Amygdala (tissue), 56 donors: Measurements from ENCODE around the gene KIRREL3.
A peak's percentile ranks its signal among the peaks of the same experiment; 100 is the strongest.

Experiments
- DNase-seq, 56 donors: peaks; one replicate each; lab custom pipeline; 2025; lab: John Stamatoyannopoulos, UW

Gene KIRREL3

GRCh38 chr11:126440792-126441514 lies 559.6 kb downstream of the KIRREL3 start:
- DNase-seq, result peak in 54 of 56 donors; percentile 9 to 85 (median 60)

GRCh38 chr11:126440276-126440675 lies 560.3 kb downstream of the KIRREL3 start:
- no peak for DNase-seq

- no peak for DNase-seq
These were observed 561.9 kb downstream of the KIRREL3 start for GRCh38 chr11:126438691-126439090.

- no peak for DNase-seq
These were observed 562.3 kb downstream of the KIRREL3 start for GRCh38 chr11:126438272-126438671.

GRCh38 chr11:126437731-126438130 lies 562.8 kb downstream of the KIRREL3 start:
- no peak for DNase-seq

GRCh38 chr11:126436209-126436755 lies 564.3 kb downstream of the KIRREL3 start:
- DNase-seq, result no peak

GRCh38 chr11:126434950-126435335 lies 565.6 kb downstream of the KIRREL3 start:
- DNase-seq, result no peak

GRCh38 chr11:126433989-126434949 lies 566.3 kb downstream of the KIRREL3 start:
- DNase-seq, result no peak

GRCh38 chr11:126433244-126433846 lies 567.2 kb downstream of the KIRREL3 start:
- DNase-seq, result no peak

- no peak for DNase-seq
These were observed 568.0 kb downstream of the KIRREL3 start for GRCh38 chr11:126432525-126432924.

- no peak for DNase-seq
These were observed 568.5 kb downstream of the KIRREL3 start for GRCh38 chr11:126432065-126432461.

GRCh38 chr11:126431401-126432064 lies 569.0 kb downstream of the KIRREL3 start:
- no peak for DNase-seq

GRCh38 chr11:126430581-126431335 lies 569.8 kb downstream of the KIRREL3 start:
- no peak for DNase-seq

- peak in 3 of 56 donors; percentile 5 to 13 (median 11) for DNase-seq
These were observed 573.5 kb downstream of the KIRREL3 start for GRCh38 chr11:126426820-126427749.

GRCh38 chr11:126426106-126426505 lies 574.5 kb downstream of the KIRREL3 start:
- DNase-seq, result no peak

- DNase-seq, result no peak
These were observed 576.0 kb downstream of the KIRREL3 start for GRCh38 chr11:126424471-126425039.

- DNase-seq, result no peak
These were observed 576.8 kb downstream of the KIRREL3 start for GRCh38 chr11:126423743-126424142.

- no peak for DNase-seq
These were observed 577.4 kb downstream of the KIRREL3 start for GRCh38 chr11:126423154-126423553.
